HepG2 (cell line): ENCODE measurements around the gene PDCD5. TPM values are rescaled to one million over a fixed set of nuclear protein-coding genes. Genes with fewer than 3 reads are reported as not detected.

ENCODE experiments used
- ATAC-seq: fragments of 200-7000 bp; cut with Tn5 transposase; 3 replicates; pipeline ENCODE4 v1.9.1; 2020; ENCODE audit warnings: mild to moderate bottlenecking, moderate library complexity
- BruUV-seq: library from RNA; stranded (reverse); fragments of 400-500 nt; replicated peaks from 2 replicates; lab custom pipeline; 2021; lab: Mats Ljungman, UMichigan
- CTCF ChIA-PET: fragments of 300-600 bp; formaldehyde crosslinking; extraction: SDS; loops from one replicate; lab custom pipeline; 2021; ENCODE audit warnings: low total read pairs, inconsistent platforms, low intra/inter-chr PET ratio; lab: Yijun Ruan, JAX
- POLR2A ChIA-PET: fragments of 350-600 bp; sonication (Branson Sonifier 250); formaldehyde crosslinking; loops from one replicate; lab custom pipeline; 2020; ENCODE audit warnings: antibody characterized with exemption, inconsistent platforms; lab: Yijun Ruan, JAX
- DNase-seq: peaks from one replicate; pipeline ENCODE4 v3.0.0-alpha.2; 2015; ENCODE audit warnings: low spot score
- FAIRE-seq: peaks from 3 replicates; lab custom pipeline; 2011; peaks lifted over from hg19 to GRCh38; lab: Jason Lieb, UNC
- H2AFZ ChIP-seq: one replicate; pipeline ENCODE4 v1.6.1; 2011; ENCODE audit warnings: low read length, inconsistent platforms
- H3K27ac ChIP-seq: fragments of 300-600 bp; 3 replicates; pipeline ENCODE4 v1.8.0; 2011; ENCODE audit warnings: mixed run types, mild to moderate bottlenecking, mixed read lengths, low read length, inconsistent platforms; ENCODE audit not compliant: insufficient read depth; ENCODE audit errors: extremely low read length
- H3K27me3 ChIP-seq, 2 experiments: fragments of 200-600 bp in 1 of 2; 2 replicates in 1 of 2; 3 replicates in 1 of 2; pipeline versions ENCODE4 v1.6.0 to v1.8.0; 2011; ENCODE audit warnings: low read length in 2 of 2, mild to moderate bottlenecking in 2 of 2, moderate library complexity in 2 of 2, inconsistent platforms in 1 of 2; ENCODE audit not compliant: insufficient read depth in 2 of 2, control insufficient read depth in 1 of 2
- H3K36me3 ChIP-seq, 2 experiments: fragments of 200-600 bp in 1 of 2; replicated peaks in 1 of 2; 2 replicates in 1 of 2; 3 replicates in 1 of 2; pipeline versions ENCODE4 v1.5.1 to v1.8.0; 2011; ENCODE audit warnings: low read length in 2 of 2, inconsistent platforms in 1 of 2; ENCODE audit not compliant: insufficient read depth in 2 of 2, control insufficient read depth in 1 of 2
- H3K4me1 ChIP-seq: 2 replicates; pipeline ENCODE4 v1.5.1; 2012; ENCODE audit warnings: low read length, inconsistent platforms; ENCODE audit not compliant: insufficient read depth
- H3K4me2 ChIP-seq: 2 replicates; pipeline ENCODE4 v1.6.0; 2011; ENCODE audit warnings: low read depth, low read length, inconsistent platforms
- H3K4me3 ChIP-seq, 3 experiments: fragments of 200-600 bp in 1 of 3; sonication (generic), shearing (Covaris generic) in 1 of 3; replicated peaks in 1 of 3; 2 replicates each; pipeline ENCODE4 v1.5.1; 2011 to 2016; ENCODE audit warnings: low read length in 3 of 3, inconsistent platforms in 2 of 3, low read depth in 2 of 3, mild to moderate bottlenecking in 2 of 3, control low read depth in 1 of 3, mixed read lengths in 1 of 3; ENCODE audit not compliant: insufficient read depth in 1 of 3
- H3K79me2 ChIP-seq: one replicate; pipeline ENCODE4 v1.6.1; 2011; ENCODE audit warnings: low read length, inconsistent platforms; ENCODE audit not compliant: insufficient read depth
- H3K9ac ChIP-seq: 2 replicates; pipeline ENCODE4 v1.6.0; 2011; ENCODE audit warnings: mild to moderate bottlenecking, low read depth, low read length, inconsistent platforms; ENCODE audit not compliant: insufficient read depth
- H3K9me3 ChIP-seq: 2 replicates; pipeline ENCODE4 v1.5.1; 2012; ENCODE audit warnings: mild to moderate bottlenecking, low read length
- H4K20me1 ChIP-seq: 2 replicates; pipeline ENCODE4 v1.6.0; 2011; ENCODE audit warnings: inconsistent platforms, mild to moderate bottlenecking, low read length, moderate library complexity; ENCODE audit not compliant: insufficient read depth
- ESRRA ChIP-seq: sonication (generic); formaldehyde crosslinking; IDR thresholded peaks from 2 replicates; pipeline ENCODE4 v1.5.1; 2020; ENCODE audit warnings: mild to moderate bottlenecking, low read depth, missing genetic modification reagents
- IRF1 ChIP-seq: sonication (generic); formaldehyde crosslinking; IDR thresholded peaks from 2 replicates; pipeline ENCODE4 v1.4.0; 2020; ENCODE audit warnings: low read depth, mild to moderate bottlenecking, missing genetic modification reagents
- PLSCR1 ChIP-seq: sonication (generic); formaldehyde crosslinking; IDR thresholded peaks from 2 replicates; pipeline ENCODE4 v1.5.0; 2020; ENCODE audit warnings: missing genetic modification reagents, mild to moderate bottlenecking, borderline replicate concordance
- SAP130 ChIP-seq: IDR thresholded peaks from 2 replicates; pipeline ENCODE4 v1.6.1; 2016; ENCODE audit warnings: low read depth
- ZFX ChIP-seq: sonication (generic); formaldehyde crosslinking; IDR thresholded peaks from 2 replicates; pipeline ENCODE4 v1.4.0; 2020; ENCODE audit warnings: mild to moderate bottlenecking, low read depth, missing genetic modification reagents, moderate library complexity
- ZNF451 ChIP-seq: sonication (generic); formaldehyde crosslinking; IDR thresholded peaks from 2 replicates; pipeline ENCODE4 v1.5.0; 2020; ENCODE audit warnings: mild to moderate bottlenecking, missing genetic modification reagents
- WGBS: methylation state at CpG from one replicate; pipeline ENCODE4 v1.1.6; 2017; ENCODE audit warnings: low lambda C conversion rate; 5-methylcytosine and 5-hydroxymethylcytosine counted together
- in situ Hi-C: cut with HindIII; loops from 2 replicates; pipeline ENCODE4 v1.10.0; 2017; ENCODE audit warnings: low pct_unique_long_range_greater_than_20kb; ENCODE audit not compliant: extremely low pct_ligation_motif_present
- intact Hi-C: fragments of 100-400 bp; cut with micrococcal nuclease; formaldehyde crosslinking; loops from one replicate; pipeline ENCODE4 v1.10.0; 2022; ENCODE audit not compliant: unreplicated experiment
- polyA plus RNA-seq, 8 experiments: library from polyadenylated mRNA; depleted of rRNA in 3 of 8; stranded (reverse) in 7 of 8; unstranded in 1 of 8; fragments of >200 nt; fragmentation: Illumina TruSeq in 4 of 8; extraction: Trizol in 4 of 8; gene quantifications; 2 replicates each; pipeline versions ENCODE4 v1.2.1 to v1.2.3, GENCODE V29; 2011 to 2016; ENCODE audit warnings: low read depth in 4 of 8, missing spikeins in 1 of 8, mixed read lengths in 1 of 8; ENCODE audit not compliant: insufficient read depth in 1 of 8
- total RNA-seq, 5 experiments: library from RNA; depleted of rRNA; stranded (reverse); fragments of >200 nt; fragmentation: Illumina TruSeq; extraction: Trizol; gene quantifications; 2 replicates each; pipeline ENCODE4 v1.2.3, GENCODE V29; 2016; ENCODE audit warnings: low read depth in 1 of 5
- TF ChIP-seq, protein P1 (sequence below): sonication (generic); formaldehyde crosslinking; IDR thresholded peaks from 2 replicates; pipeline ENCODE4 v1.4.0; 2020; ENCODE audit warnings: missing genetic modification reagents
- TF ChIP-seq, protein P2 (sequence below): sonication (generic); formaldehyde crosslinking; IDR thresholded peaks from 2 replicates; pipeline ENCODE4 v1.8.1; 2023; ENCODE audit warnings: mild to moderate bottlenecking, missing genetic modification reagents, borderline replicate concordance

Gene PDCD5
- total and polyA plus RNA-seq, 2 of the 13 experiments (the other 11 are each of a cell fraction or from before 2014, with no cell fraction given), result 56.3 to 332 TPM

DNA sequence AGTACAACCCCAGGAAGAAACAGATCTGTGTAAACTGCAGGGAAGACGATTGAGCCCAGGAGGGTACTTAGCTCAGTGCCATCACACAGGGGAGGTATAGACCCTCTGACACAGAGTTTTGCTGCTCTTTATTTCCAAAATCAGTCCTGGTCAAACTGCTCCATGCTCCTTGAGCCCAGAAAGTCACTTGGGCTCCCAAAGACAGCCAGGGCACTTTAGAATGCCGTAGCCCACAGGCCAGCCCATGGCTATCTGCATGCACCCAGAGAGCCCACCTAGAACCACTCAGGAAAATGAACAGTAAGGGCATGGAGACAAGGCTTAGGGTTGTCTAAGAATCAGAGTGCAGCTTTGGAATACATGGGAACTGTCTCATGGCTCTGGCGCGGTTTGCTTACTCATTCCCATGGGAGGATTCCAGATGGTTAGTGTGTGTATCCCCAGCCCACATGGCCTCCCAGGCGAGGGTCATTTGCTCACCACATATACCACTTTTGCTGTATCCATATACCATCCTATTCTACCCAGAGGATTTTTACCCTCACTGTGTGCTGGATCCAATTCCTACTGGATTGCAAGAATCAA, 14.7 kb upstream of the PDCD5 start:
- ChIA-PET CTCF (no interaction called here), POLR2A (no interaction called here)
- in situ Hi-C loops (loop anchor here (10.0 kb wide), 2 partner anchors 272 to 1892 kb away; no protein-coding TSS in a partner anchor), intact Hi-C loops (no loop called here)
- Histone ChIP-seq H3K4me3 (no peak overlapping the region), H3K4me1 (no peaks in the 10 kb centered on the region), H3K36me3 (no peaks in the 10 kb centered on the region), H3K27ac (no peak overlapping the region), H3K27me3 (no peaks in the 10 kb centered on the region), H3K4me2 (no peak overlapping the region), H3K9me3 (no peaks in the 10 kb centered on the region), H3K79me2 (no peaks in the 10 kb centered on the region), H4K20me1 (no peaks in the 10 kb centered on the region), H2AFZ (no peak overlapping the region), H3K9ac (no peak overlapping the region)
- DNase-seq, result no peak
- TF ChIP-seq, protein P1, sequence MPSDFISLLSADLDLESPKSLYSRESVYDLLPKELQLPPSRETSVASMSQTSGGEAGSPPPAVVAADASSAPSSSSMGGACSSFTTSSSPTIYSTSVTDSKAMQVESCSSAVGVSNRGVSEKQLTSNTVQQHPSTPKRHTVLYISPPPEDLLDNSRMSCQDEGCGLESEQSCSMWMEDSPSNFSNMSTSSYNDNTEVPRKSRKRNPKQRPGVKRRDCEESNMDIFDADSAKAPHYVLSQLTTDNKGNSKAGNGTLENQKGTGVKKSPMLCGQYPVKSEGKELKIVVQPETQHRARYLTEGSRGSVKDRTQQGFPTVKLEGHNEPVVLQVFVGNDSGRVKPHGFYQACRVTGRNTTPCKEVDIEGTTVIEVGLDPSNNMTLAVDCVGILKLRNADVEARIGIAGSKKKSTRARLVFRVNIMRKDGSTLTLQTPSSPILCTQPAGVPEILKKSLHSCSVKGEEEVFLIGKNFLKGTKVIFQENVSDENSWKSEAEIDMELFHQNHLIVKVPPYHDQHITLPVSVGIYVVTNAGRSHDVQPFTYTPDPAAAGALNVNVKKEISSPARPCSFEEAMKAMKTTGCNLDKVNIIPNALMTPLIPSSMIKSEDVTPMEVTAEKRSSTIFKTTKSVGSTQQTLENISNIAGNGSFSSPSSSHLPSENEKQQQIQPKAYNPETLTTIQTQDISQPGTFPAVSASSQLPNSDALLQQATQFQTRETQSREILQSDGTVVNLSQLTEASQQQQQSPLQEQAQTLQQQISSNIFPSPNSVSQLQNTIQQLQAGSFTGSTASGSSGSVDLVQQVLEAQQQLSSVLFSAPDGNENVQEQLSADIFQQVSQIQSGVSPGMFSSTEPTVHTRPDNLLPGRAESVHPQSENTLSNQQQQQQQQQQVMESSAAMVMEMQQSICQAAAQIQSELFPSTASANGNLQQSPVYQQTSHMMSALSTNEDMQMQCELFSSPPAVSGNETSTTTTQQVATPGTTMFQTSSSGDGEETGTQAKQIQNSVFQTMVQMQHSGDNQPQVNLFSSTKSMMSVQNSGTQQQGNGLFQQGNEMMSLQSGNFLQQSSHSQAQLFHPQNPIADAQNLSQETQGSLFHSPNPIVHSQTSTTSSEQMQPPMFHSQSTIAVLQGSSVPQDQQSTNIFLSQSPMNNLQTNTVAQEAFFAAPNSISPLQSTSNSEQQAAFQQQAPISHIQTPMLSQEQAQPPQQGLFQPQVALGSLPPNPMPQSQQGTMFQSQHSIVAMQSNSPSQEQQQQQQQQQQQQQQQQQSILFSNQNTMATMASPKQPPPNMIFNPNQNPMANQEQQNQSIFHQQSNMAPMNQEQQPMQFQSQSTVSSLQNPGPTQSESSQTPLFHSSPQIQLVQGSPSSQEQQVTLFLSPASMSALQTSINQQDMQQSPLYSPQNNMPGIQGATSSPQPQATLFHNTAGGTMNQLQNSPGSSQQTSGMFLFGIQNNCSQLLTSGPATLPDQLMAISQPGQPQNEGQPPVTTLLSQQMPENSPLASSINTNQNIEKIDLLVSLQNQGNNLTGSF (CRISPR knock-in tag), result no peak
- no peak for TF ChIP-seq ESRRA
- TF ChIP-seq IRF1 (CRISPR knock-in tag), result no peak
- TF ChIP-seq, protein P2, sequence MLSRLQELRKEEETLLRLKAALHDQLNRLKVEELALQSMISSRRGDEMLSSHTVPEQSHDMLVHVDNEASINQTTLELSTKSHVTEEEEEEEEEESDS (CRISPR knock-in tag), result no peak
- no peak for TF ChIP-seq SAP130
- TF ChIP-seq ZFX (CRISPR knock-in tag), result no peak
- TF ChIP-seq ZNF451 (CRISPR knock-in tag), result no peak
- no peak for TF ChIP-seq PLSCR1
- no TSS peak for BruUV-seq
- ATAC-seq, result no peak
- 16% methylated on average over 5 of the region's 5 CpGs for WGBS
- FAIRE-seq, result no peak
